GM08714 (cell line): ENCODE measurements around the gene RLN1.
"Not testable (repeated sequence)": the region's sequence is repeated elsewhere in the genome, so short reads cannot be mapped to it uniquely, and the experiment has no call there.

Experiments used
- H3K4me3 ChIP-seq: fragments of 200-500 bp; sonication (Bioruptor generic); 2 replicates; pipeline ENCODE4 v1.5.1; 2014; ENCODE audit warnings: mild to moderate bottlenecking, low read length, inconsistent platforms
- ZNF274 ChIP-seq: IDR thresholded peaks from 2 replicates; pipeline ENCODE4 v1.6.1; 2012; ENCODE audit warnings: mild to moderate bottlenecking, low read depth, low read length

RLN1 gene

DNA sequence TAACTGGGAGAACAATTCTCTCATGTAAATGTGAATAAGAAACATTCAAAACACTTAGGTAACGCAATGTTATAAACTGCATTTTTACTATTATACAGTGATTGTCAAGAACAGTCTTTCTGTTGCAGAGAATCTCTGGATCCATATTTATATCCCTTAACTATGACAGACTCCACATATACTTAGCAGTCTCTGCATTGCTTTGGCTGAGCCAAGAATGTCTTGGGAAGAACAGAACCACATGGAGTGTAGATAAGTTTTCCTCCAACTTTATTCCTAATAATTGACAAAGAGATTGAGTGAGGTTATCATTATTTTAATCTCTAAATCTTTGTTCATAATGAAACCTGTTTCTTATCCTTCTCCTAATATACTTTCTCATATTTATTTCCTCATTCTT is 15.6 kb upstream of the RLN1 start:
- no peak for TF ChIP-seq ZNF274
- no peak overlapping the region for H3K4me3 ChIP-seq

DNA sequence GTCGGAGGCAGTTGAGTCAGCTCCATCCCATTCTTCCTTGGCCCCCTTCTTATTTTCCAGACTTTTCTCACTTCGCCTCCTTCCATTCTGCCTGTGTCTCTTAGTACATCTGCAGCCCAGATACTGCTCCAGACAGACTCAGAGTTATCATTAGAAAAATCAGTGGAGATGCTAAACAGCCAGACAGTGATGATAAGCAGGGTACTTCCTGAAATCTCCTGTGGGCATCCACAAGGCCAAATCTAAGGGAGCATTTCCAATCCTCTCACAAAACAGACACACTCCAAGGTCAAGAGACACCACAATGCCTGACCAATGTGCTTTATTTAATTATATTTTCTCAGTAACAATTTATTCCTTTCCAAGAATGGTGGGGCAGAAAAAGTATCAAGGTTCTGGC is 14.5 kb upstream of the RLN1 start:
- no peak overlapping the region for H3K4me3 ChIP-seq
- TF ChIP-seq ZNF274, result no peak

DNA sequence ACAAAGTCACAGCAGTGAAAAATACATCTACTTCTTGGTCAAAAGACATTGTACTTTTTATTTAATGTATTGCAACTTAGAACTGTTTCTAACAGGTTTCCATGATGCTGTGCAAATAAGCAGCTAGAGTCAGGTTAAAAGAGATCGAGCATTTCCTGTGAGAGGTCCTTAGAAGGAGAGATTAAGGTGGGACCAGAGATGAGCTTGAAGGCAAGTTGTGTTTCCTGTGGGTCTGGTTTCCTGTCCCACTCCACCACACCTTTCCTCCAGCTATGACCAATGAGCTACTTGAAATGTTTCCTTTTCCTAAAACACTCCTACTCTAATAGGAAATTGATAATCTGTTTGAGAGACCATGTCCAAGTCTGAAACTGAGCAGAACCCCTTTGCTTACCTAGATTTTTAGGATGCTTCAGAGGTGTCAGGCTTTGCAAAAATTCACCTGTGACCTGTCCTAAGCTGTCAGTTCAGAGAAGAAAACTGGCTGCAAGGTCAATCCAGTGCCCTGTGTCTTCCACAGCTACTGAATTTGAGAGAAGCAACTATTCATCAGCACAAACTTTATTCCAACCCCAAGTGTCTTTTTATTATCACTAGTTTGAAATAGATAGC is 13.1 kb upstream of the RLN1 start:
- no peak for TF ChIP-seq ZNF274
- H3K4me3 ChIP-seq, result no peak overlapping the region

DNA sequence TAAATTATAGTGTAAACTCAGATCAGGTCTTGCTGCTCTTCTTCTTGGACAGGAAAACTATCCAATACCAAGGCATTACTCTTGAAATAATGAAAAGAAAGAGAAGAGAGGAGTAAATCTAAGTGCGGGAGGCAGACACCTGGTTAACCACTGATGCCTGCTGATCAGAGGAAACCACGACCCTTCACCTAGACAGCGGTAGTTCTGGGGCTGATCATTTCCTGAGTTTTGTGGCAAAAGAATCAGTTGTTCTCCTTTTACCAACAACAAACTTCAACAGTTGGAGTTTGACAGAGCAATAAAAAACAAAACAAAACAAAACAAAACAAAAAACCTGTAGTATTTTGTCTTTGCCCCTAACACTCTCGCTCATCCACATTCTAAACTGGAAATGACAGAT is 3.0 kb downstream of the RLN1 start:
- no peak overlapping the region for H3K4me3 ChIP-seq
- no peak for TF ChIP-seq ZNF274

DNA sequence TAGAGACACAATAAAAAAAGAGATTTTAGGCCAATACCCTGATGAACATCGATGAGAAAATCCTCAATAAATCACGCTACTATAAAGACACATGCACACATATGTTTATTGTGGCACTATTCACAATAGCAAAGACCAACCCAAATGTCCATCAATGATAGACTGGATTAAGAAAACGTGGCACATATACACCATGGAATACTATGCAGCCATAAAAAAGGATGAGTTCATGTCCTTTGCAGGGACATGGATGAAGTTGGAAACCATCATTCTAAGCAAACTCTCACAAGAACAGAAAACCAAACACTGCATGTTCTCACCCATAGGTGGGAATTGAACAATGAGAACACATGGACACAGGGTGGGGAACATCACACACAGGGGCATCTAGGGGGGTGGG is 8.4 kb downstream of the RLN1 start:
- not testable (repeated sequence) for H3K4me3 ChIP-seq

DNA sequence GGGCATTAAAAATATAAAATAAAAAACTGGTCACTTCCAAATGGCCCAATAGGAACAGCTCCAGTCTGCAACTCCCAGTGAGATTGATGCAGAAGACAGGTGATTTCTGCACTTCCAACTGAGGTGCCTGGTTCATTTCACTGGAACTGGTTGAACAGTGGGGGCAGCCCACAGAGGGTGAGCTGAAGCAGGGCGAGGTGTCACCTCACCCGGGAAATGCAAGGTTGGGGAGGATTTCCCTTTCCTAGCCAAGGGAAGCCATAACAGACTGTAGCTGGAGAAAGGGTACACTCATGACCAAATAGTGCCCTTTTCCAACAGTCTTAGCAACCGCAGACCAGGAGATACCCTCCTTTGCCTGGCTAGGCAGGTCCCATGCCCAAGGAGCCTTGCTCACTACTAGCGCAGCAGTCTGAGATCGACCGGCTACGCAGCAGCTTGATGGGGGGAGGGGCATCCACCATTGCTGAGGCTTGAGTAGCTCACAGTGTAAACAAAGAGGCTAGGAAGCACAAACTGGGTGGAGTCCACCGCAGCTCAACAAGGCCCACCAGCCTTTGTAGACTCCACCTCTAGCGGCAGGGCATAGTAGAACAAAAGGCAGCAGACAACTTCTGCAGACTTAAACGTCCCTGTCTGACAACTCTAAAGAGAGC is 12.7 kb downstream of the RLN1 start:
- H3K4me3 ChIP-seq, result no peak overlapping the region
- TF ChIP-seq ZNF274, result no peak

DNA sequence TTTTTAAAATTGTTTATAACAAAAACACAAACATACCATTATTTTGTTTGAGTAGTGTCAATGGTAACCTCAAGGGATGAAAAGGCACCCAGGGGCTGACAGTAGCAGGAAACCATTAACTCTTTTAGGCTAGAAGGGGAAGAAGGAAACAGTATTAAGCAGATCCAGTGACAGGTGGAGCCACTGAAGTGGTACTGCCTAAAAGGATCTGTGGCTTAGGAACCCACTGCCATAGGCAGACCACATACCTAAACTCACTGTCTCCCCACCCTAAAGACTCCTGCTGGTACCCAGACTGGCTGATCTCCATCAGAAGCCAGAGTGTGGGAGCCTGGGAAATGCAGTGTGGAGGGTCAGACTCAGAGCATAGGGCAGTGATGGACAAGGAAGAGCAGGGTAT is 13.5 kb downstream of the RLN1 start:
- no peak for TF ChIP-seq ZNF274
- H3K4me3 ChIP-seq, result no peak overlapping the region

DNA sequence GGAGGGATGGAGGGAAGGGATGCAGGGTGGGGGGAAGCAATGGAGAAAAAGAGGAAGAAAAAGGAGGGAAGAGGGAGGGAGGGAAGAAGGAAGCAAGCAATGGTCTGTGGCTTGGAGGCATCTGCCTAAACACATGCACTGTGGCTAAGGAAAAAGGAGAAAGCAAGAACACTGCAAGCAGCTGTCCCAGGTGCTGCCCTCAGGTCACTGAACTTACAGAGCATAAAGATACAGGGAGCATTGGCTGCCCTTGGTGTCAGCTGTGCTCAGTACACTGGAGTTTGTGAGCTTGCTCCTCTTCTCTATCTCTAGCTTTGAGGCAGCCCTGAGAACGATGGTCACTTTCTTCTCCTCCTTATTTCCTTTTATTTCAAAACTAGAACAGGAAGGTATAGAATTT is 18.1 kb downstream of the RLN1 start:
- not testable (repeated sequence) for H3K4me3 ChIP-seq

DNA sequence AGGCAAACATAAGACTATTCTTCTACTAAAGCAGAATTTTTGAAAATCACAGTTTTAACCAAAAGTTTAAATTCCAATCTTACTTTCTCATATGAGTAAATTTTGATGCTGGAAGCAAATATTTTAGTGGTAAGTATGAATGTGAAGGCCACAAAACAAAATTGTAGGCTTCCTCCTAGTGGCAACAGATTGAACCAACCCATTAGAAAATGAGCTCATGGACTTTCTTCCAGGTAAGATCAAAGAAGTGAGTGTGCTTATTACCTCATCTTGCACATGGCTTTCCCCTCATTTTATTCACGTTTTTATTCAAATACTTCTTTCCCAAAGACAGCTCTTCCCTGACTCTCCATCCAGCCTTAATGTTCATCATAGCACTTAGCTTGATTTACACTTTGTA is 18.6 kb downstream of the RLN1 start:
- TF ChIP-seq ZNF274, result no peak
- H3K4me3 ChIP-seq, result no peak overlapping the region

DNA sequence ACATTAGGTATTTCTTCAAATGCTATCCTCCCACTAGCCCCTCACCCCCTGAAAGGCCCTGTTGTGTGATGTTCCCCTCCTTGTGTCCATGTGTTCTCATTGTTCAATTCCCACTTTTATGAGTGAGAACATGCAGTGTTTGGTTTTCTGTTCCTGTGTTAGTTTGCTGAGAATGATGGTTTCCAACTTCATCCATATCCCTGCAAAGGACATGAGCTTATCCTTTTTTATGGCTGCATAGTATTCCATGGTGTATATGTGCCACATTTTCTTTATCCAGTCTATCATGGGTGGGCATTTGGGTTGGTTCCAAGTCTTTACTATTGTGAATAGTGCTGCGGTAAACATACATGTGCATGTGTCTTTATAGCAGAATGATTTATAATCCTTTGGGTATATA is 23.3 kb downstream of the RLN1 start:
- H3K4me3 ChIP-seq, result not testable (repeated sequence)

DNA sequence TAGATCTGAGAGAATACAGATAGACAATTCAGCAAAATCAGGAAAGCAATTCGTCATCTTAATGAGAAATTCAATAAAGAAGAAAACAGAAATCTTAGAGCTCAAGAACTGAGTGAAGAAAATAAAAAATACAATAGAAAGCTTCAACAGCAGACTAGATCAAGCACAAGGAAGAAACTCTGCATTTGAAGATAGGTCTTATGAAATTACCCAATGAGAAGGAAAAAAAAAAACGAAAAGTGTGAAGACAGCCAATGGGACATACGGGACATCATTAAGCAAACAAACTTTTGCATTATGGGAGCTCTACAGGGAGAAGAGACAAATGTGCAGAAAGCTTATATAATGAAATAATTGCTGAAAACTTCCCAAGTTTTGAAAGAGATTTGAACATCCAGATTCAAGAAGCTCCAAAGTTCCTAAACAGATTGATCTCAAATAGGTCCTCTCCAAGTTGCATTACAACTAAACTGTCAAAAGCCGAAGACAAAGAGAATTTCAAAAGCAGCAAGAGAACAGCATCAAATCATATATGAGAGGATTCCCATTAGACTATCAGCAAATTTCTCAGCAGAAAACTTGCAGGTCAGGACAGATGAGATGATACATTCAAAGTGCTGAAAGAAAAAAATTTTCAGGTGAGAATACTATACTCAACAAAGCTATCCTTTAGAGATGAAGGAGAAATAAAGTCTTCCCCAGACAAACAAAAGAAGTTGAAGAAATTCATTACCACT is 24.3 kb downstream of the RLN1 start:
- H3K4me3 ChIP-seq, result no peak overlapping the region
- no peak for TF ChIP-seq ZNF274

DNA sequence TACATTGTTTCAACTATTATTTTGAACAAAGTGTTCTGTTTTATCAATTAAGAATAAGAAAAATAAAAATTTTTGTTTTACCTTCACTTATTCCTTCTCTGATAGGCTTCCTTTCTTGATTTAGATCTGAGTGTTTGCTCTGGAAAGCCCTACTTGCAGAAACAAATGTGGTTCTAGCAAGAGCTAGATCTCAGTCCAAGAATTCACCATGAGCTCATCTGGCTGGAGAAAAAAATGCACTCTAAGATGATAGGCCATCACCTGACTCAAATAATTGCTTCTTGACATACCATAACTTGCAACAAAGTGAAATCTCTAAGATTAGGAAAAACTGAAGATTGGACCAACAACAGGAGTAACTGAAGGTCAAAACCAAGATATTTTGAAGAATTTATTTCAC is 28.8 kb downstream of the RLN1 start:
- H3K4me3 ChIP-seq, result no peak overlapping the region
- no peak for TF ChIP-seq ZNF274

DNA sequence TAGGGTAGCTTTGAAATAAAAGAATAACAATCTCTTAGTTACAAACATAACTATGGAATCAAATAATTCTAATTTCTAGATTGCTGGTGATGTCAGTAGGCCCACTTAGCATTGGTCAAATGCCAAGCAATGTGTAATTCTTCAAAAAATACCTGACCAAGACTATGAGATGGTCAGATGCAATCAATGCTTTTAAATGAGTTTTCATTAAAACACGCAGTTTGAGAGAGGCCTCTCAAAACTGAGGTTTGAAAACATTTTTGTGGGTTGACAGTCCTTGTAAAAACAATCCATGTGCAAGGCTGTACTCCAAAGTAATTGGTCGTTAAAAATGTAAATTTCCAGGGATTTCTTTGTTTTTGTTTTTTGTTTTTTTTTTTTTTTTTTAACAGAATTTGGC is 33.9 kb downstream of the RLN1 start:
- no peak for TF ChIP-seq ZNF274

DNA sequence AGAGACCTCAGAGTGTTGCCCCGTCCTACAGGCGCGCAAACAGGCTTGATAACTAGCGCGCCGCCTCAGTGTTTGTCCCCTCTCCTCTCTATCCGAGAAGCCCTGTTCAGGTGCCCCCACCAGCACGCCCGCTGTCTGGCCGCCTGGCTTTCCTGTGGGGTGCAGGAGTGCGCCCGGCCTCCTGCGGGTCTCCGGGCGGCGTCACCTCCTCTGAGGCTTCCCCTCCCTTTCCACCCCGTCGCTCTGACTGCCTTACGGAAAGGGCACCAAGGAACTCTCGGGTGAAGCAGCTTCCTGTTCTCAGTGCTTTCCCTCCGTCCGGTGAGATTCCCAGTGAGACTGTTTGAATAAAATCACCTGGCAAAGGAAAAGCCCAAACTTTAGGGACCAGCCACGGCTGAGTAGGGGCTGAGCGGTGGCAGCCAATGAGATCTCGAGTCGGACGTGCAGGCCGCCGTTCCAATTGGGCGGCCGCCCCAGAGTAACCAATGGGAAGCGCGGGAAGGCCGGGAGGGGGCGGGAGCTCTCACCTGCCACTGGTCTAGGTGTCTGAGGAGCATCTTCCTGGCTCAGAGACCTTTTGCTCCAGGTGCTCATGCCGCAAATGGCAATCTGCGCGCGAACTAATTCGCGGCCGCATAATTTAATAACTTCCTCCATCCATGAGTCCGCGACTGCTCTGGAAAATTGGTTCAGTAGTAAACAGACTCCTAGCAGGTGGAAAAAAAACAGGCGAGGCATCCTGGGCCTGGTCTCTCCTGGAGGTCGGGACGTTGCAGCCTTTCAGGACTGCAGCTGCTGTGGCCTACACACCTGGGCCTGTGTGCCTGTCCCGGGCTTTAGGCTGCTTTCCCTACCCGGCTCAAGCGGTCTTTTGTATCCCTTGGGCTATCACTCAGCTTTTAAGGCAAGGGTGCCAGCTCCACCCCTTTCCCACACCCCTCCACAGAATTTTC is 35.6 kb downstream of the RLN1 start, which contains the start of gene RLN2:
RLN2 (minus strand) TSS at position 877 of the 956 bp plus-strand sequence; CDS start at position 741, 136 bp downstream.
- H3K4me3 ChIP-seq, result not testable (repeated sequence)

More for the DNA sequence above, 33.9 kb downstream of the RLN1 start:
- H3K4me3 ChIP-seq, result no peak overlapping the region

DNA sequence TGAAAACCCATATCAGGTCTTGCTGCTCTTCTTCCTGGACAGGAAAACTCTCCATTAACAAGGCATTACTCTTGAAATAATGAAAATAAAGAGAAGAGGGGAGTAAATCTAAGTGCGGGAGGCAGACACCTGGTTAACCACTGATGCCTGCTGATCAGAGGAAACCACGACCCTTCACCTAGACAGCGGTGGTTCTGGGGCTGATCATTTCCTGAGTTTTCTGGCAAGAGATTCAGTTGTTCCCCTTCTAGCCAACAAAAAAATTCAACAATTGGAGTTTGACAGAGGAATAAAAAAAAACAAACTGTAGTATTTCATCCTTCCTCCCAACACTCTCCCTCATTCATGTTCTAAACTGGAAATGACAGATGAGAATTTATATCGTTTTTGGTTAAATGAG is 38.1 kb downstream of the RLN1 start:
- H3K4me3 ChIP-seq, result no peak overlapping the region
- no peak for TF ChIP-seq ZNF274
